Mucosa of gallbladder (tissue), 1 donor: ENCODE data around the gene SNAPC4. TPM values are rescaled to one million over a fixed set of nuclear protein-coding genes. Genes with fewer than 3 reads are reported as not detected.

Experiments used
- DNase-seq: peaks from one replicate; pipeline ENCODE4 v3.0.0-alpha.2; 2020; ENCODE audit warnings: low spot score
- total RNA-seq: library from RNA; stranded (reverse); gene quantifications from one replicate; pipeline ENCODE4 v1.2.1, GENCODE V29; 2021
- donor health status: DM: no; HTN: no; CAD: no.

SNAPC4 gene
- total RNA-seq, 1 donor from 2014 or later: 9.1 TPM

DNA sequence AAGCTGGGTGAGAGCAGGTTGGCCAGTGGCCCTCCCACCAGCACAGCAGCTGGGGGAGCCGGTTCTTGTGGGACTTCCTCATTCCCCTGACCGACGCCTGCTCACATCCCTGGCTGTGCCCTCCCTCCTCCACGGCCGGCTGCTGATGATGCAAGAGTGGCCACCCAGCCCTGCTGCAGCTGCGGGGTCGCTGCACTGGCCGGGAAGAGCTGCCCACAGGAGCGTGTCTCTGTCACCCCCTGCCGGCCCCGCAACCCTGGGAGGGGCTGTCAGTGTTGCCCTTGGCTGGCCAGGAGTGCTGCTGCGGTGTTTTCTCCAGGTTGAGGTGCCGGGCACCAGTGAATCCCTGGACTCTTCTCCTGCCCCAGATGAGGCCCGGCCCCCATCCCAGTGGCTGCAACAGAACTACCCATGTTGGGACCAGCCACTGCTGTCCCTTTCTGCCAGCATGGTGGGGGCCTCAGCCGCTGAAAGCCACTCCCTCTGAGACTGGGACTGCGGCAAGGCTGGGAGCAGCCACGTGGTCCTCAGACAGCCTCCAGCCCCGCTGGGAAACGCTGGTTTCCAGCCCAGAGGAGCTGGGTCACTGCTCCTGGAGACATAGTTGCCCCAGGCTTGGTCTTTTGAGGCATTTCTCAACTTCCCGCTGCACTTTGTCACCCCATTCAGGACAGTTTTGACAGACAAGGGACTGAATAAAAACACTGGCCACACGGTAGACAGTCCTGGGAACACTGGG lies 27.2 kb downstream of the SNAPC4 start:
- DNase-seq: peak; percentile 67

DNA sequence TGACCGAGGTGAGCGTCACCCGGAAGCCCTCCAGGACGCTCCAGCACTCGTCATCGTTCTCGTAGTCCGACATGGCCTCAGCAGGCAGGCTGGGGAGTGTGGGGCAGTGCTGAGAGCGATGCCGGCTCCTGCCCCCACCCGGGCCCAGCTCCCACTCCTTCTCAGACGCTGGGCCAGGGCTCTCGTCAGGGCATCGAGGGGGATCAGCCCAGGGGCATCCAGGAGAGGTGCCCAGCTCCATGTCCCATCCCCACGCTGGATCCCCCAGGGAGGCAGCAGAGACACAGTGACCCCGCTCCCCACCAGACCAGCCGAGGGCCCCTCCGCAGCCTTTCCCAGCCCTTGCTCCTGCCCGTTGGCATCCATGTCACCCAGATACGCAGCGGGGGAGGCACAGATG lies 28.0 kb downstream of the SNAPC4 start:
- no peak for DNase-seq

DNA sequence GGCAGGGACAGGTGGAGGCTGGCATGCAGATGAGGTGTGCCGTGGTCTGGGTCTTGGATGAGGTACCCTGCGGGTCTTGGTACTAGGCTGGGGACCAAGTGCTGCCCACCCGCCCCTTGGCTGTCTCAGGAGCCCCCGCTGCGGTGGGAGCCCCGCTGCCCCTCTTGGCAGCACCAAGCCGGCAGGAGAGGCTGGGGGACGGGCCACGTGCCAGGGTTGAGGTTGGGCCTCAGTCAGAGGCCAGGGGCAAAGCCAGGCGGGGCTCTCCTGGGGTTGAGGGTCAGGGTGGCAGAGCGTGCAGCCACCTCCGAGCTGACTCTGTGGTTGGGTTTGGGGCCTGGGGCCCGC lies 28.5 kb downstream of the SNAPC4 start:
- DNase-seq: no peak

- no peak for DNase-seq
These were observed 29.1 kb downstream of the SNAPC4 start for GRCh38 chr9:136370687-136371532.

DNA sequence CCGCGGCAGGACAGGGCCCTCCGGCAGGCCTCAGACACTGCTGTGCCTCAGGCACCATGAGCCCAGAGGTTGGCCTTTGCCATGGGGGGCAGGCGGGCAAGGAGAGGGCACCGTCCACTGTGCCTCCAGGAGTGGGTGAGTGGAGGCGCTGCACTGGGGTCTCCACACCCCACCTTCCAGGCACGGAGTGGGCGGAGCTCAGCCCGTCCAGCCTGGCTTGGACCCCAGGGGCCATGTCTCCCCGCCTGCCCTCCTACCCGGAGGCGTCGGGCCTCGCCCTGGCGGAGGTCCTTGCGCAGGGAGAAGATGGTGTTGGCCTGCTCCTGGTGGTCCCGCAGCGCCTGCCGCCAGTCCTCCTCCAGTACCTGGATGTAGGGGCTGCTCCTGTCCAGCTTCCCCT lies 29.9 kb downstream of the SNAPC4 start:
- no peak for DNase-seq

DNA sequence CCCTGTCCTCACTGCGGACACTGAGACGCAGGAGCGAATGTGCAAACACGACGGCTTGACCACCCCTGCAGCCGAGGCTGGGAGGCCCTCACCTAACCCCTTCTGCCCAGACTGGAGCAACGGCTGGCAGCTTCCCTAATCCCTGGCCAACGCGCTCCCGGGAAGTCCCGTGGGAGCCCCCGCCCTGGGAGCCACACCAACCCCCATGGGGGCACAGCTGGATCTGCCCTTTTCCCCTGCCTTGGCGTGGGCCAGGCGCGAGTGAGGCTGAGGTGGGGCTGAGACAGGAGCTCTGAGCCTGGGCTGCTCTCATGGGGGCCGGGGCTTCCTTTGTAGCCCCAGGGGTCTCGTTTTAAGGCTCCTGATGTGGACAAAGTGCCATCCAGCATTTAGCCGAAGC lies 31.8 kb downstream of the SNAPC4 start:
- DNase-seq: no peak

GRCh38 chr9:136367296-136368145 lies 32.4 kb downstream of the SNAPC4 start:
- no peak for DNase-seq

GRCh38 chr9:136366826-136367225 lies 33.1 kb downstream of the SNAPC4 start:
- DNase-seq: no peak

GRCh38 chr9:136365775-136366222 lies 34.2 kb downstream of the SNAPC4 start:
- DNase-seq: no peak

GRCh38 chr9:136364942-136365774 lies 34.8 kb downstream of the SNAPC4 start:
- no peak for DNase-seq

GRCh38 chr9:136363949-136364748 lies 35.8 kb downstream of the SNAPC4 start:
- no peak for DNase-seq

GRCh38 chr9:136363106-136363948 lies 36.6 kb downstream of the SNAPC4 start, which contains the start of gene DNLZ:
TSS of gene DNLZ (minus strand) at chr9:136363744. CDS start at chr9:136363714, 30 bp downstream.
- peak; percentile 97 for DNase-seq

DNA sequence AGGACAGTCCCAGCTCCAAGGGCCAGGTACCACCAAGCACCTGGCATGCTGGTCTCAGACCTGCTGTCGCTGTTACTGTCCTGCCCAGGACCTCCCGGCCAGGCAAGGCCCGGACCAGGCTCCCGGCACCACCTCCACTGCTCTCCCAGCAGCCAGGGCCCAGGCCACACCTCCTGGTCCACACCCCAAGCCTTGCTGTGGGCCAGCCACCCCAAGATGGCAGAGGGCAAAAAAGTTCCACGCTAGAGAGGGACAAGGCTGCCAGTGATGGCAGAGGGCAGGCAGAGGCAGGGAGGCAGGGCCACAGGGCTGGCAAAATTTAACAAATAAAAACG lies 37.6 kb downstream of the SNAPC4 start:
- no peak for DNase-seq

DNA sequence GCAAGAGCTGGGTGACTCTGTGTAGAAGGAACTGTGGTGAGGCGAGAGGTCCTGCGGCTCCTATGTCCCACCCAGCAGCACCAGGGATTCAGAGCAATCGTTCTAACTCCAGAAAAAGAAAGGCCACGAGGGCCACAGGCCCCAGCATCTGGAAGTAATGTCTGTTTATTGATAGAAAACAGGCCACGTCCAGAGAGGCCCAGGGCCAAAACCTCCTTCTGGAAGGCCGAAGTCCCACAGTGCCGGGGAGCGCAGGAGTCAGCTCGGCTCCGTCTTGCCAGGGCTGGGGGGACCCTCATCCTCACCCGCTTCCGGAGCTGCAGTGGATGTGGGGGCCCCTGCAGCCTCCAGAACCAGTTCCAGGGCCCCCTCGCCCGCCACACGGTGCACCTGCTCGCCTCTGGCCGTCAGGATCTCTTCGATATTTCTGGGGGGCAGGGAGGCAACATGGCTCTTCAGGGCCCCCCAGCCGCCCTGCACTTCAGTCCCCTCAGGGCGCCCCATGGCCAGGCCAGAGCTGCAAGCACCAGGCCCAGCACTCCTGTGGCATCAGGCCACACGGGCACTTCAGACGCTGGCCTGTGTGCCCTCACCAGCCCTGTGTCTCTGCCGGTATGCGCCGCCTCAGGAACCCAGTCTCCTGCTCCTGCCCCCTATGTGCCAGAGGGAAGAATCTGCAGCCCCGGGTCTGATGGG lies 38.1 kb downstream of the SNAPC4 start:
- DNase-seq: peak; percentile 46

DNA sequence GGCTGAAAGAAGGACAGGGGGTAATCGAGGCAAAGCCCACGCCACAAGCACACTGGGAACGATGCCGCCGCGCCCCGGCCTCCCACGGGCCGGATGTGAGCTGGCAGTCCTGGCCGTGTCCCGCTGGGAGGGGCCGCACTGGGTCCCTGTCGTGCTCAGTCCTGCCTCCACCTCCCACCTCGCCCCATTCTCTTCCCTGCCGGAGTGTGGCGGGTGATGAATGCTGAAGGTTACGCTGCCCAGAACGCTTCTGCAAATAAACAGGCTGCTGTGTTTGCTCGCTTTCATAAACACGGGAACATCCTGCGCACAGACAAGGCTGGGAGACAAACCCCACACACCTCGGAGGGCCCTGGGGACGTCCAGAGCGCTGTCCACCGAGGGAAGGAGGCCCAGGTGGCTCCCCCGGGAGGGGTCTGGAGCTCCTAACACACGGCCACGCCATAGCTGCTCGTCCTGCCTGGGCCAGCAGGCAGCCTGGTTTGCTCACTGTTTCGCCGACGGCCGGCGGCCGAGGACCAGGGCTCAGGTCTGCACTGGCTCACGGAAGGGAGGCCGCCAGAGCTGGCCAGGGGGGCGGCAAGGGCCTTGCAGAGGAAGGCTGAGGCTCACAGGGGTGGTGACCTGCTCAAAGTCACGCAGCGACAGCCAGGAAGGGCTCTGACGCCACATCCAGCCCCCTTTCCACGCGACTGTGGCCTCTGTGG lies 38.8 kb downstream of the SNAPC4 start:
- DNase-seq: peak; percentile 53

- DNase-seq: no peak
These were observed 39.9 kb downstream of the SNAPC4 start for GRCh38 chr9:136359774-136360718.

GRCh38 chr9:136358888-136359287 lies 41.1 kb downstream of the SNAPC4 start:
- DNase-seq: no peak
